GM21526 (cell line): ENCODE data around the gene MDGA2.

Source experiments
- ATAC-seq: cut with Tn5 transposase; IDR thresholded peaks from one replicate; pipeline ENCODE4 v1.9.1; 2021; ENCODE audit warnings: moderate library complexity; ENCODE audit not compliant: unreplicated experiment, low FRiP score

MDGA2 gene

DNA sequence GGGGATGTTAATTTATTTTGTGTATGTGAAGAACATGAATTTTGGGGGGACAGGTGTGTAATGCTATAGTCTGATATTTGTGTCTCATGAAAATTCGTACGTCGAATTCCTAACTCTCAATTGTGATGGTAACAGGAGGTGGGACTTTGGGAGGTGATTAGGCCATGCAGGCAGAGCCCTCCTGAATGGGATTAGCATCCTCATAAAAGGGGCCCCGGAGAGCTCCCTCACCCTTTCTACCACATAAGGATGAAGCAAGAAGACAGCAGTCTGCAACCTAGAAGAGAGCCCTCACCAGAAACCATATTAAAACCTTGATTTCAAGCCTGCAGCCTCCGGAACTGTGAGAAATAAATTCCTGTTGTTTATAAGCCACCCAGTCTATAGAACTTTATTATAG lies 165.4 kb downstream of the MDGA2 start:
- no peak for ATAC-seq

- ATAC-seq = no peak
Measured at GRCh38 chr14:47507861-47508260, 167.5 kb downstream of the MDGA2 start.

GRCh38 chr14:47500369-47500768 lies 175.0 kb downstream of the MDGA2 start:
- no peak for ATAC-seq

GRCh38 chr14:47490766-47491165 lies 184.6 kb downstream of the MDGA2 start:
- no peak for ATAC-seq

GRCh38 chr14:47490353-47490752 lies 185.1 kb downstream of the MDGA2 start:
- ATAC-seq = no peak

- no peak for ATAC-seq
Measured at GRCh38 chr14:47485421-47485820, 190.0 kb downstream of the MDGA2 start.

GRCh38 chr14:47483449-47483848 lies 192.0 kb downstream of the MDGA2 start:
- no peak for ATAC-seq

DNA sequence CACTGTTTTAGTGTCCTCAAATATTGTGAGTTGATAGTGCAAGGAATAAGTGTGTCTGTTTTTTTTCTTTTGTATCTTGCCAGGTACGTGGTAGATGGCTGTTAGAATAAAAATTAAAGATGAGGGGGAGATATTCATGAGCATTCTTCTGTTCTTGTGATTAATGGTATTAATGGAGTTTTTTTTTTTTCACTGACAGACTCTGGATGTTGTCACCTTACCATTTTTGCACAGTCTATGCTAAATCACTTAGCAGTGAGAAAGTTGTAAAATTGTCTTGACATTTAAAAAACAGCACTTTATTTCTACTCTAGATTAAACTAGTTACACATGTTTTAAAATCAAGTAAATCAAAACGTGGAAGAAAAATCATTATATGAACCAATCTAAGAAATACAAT lies 204.3 kb downstream of the MDGA2 start:
- no peak for ATAC-seq

DNA sequence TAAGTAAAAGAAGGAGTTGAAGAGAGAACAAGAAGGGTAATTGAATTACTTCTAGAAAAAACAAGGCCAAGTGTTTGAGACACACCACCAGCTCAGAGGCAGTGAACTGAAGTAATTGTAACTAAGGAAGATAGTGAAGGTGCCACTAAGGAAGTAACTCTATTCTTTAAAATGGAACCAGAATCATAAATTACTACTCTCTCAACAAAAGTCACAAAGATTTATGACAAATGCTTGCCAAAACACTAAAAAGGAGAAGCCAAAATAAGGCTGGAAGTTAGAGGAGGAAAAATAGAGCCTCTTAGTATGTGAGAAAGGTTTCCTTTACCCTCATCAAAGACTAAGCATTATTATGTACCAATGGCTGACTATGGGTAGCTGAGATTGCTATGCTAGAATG lies 208.5 kb downstream of the MDGA2 start:
- no peak for ATAC-seq

GRCh38 chr14:47454025-47454424 lies 221.4 kb downstream of the MDGA2 start:
- no peak for ATAC-seq

DNA sequence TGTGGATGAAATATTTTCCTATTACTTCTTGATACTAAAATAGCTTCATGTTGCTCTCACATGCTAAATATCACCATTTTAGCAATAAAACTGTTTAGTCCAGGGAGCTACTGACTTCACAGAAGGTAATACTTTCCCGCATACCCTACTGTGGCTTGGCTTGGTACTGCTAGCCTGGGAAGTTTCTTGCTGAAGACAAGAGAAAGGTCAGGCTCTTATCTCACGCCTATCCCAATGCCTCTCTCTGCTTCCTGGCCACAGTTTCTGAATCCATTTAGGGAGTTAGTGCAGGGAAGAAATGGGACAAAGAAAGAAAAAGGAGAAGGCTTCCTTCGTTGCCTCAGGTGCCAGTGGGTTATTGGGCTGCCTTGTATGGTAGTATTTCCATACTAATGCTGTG lies 228.3 kb downstream of the MDGA2 start:
- ATAC-seq = no peak

- ATAC-seq = no peak
Measured at GRCh38 chr14:47442211-47442610, 233.2 kb downstream of the MDGA2 start.

- no peak for ATAC-seq
Measured at GRCh38 chr14:47439953-47440352, 235.5 kb downstream of the MDGA2 start.

DNA sequence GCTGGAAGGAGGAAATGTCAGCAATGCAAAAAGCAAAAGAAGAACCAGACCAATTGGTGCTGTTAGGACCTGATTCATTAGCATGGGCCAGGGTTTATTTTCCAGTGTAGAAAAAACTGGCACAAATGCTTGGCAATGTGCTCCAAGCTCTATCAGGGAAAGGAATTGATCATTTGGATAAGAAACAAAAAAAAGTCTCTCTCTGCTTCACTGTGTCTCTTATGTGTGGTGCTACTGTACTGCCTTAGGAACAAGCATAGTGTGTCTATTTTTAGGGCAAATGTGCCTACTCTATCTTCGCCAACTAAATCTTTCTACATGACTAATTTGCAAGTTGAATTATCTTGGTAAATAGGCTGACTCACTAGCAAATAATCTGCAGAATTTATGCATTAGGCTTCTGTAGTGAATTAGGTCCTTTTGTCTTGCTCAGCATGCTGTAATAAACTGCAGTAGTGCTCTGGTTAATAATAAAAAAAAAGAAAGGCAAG lies 236.7 kb downstream of the MDGA2 start:
- no peak for ATAC-seq

- ATAC-seq = no peak
Measured at GRCh38 chr14:47435331-47435965, 240.0 kb downstream of the MDGA2 start.

DNA sequence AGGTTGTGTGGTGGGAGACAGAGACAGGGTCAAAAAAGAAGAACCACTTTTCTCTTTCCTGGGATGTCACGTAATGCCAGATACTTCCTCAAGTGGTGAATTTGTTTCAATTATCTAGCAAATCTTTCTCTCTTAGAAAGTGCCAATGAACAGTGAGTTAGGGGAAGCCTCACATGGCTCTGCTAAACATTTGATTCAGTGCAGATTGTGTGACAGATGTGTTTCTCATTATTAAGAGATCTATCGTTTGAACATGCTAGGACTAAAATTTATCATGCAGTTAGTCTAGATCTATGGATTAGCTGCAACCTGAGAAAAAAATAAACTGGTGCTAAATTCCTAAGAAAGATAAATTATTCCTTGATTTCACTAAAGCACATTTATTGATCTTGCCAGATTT lies 247.8 kb downstream of the MDGA2 start:
- ATAC-seq = no peak

- ATAC-seq = no peak
Measured at GRCh38 chr14:47425302-47425701, 250.1 kb downstream of the MDGA2 start.

GRCh38 chr14:47422191-47422590 lies 253.2 kb downstream of the MDGA2 start:
- ATAC-seq = no peak

- no peak for ATAC-seq
Measured at GRCh38 chr14:47411523-47411922, 263.9 kb downstream of the MDGA2 start.

- no peak for ATAC-seq
Measured at GRCh38 chr14:47392326-47392725, 283.1 kb downstream of the MDGA2 start.

DNA sequence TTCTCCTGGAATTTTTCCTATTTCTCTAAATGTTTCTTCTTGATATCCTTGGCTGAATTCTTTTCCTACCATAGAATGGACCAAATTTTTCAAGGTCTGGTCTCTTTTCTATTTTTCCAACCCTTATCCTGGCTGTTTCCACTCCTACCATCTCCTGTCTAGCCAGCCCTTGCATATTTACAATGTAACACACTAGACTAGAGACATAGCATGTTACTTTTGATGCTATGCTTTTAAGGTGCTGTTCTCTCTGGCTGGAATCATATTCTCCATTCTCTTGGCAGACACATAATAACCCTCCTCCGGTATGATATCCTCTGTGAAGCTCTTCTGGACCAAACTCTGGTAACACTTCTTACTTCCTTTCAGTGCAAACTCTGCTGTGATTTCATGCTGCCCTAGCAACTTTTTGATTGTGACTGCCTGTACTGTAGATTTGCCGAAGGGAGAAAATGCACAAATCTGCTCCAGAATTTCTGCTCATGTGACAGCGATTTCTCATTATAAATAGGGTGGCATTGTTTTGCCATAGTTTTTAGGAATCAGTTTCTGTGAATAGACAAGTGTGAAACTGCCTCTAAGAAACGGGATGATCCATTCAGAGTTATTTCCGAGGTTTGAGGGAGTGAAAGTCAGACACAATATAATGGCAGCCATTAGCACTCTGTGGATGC lies 284.4 kb downstream of the MDGA2 start:
- ATAC-seq = no peak

GRCh38 chr14:47389535-47389934 lies 285.9 kb downstream of the MDGA2 start:
- no peak for ATAC-seq
